Psoas muscle (tissue), 8 donors: ENCODE results near the gene SLC9A5. TPM values are rescaled to one million over a fixed set of nuclear protein-coding genes. Genes with fewer than 3 reads are reported as not detected.

ENCODE experiments used
- ATAC-seq, 4 donors: fragments of 200-7000 bp; cut with Tn5 transposase; one replicate each; pipeline ENCODE4 v1.9.1; 2020; ENCODE audit warnings: moderate library complexity in 3 of 4, mild to moderate bottlenecking in 2 of 4
- DNase-seq, 2 donors: peaks; one replicate each; pipeline ENCODE4 v3.0.0-alpha.2; 2020
- H3K27ac ChIP-seq: fragments of 200-600 bp; one replicate; pipeline ENCODE4 v1.8.0; 2022
- H3K27me3 ChIP-seq, 3 donors: fragments of 200-600 bp in 1 of 3; one replicate each; pipeline versions ENCODE4 v1.6.1 to v1.8.0; 2013 to 2022; ENCODE audit warnings: low read length in 2 of 3, mild to moderate bottlenecking in 2 of 3, moderate library complexity in 1 of 3; ENCODE audit not compliant: insufficient read depth in 3 of 3
- H3K36me3 ChIP-seq, 2 donors: fragments of 200-600 bp in 1 of 2; one replicate each; pipeline versions ENCODE4 v1.6.1 to v1.8.0; 2013 to 2022; ENCODE audit warnings: low read depth in 1 of 2, mild to moderate bottlenecking in 1 of 2, moderate library complexity in 1 of 2; ENCODE audit not compliant: insufficient read depth in 1 of 2
- H3K4me1 ChIP-seq: fragments of 200-600 bp; one replicate; pipeline ENCODE4 v1.8.0; 2022
- H3K4me3 ChIP-seq: fragments of 200-600 bp; one replicate; pipeline ENCODE4 v1.8.0; 2022; ENCODE audit warnings: mild to moderate bottlenecking
- H3K9me3 ChIP-seq: fragments of 200-600 bp; one replicate; pipeline ENCODE4 v1.8.0; 2022
- CTCF ChIP-seq: fragments of 200-600 bp; IDR thresholded peaks from one replicate; pipeline ENCODE4 v1.8.0; 2022; ENCODE audit warnings: antibody characterized with exemption
- WGBS, 3 donors: extraction: QIAGEN DNeasy Blood & Tissue Kit; methylation state at CpG; one replicate each; pipeline versions ENCODE4 v1.1.6 to v1.1.7; 2013; 5-methylcytosine and 5-hydroxymethylcytosine counted together
- intact Hi-C, 2 donors: fragments of 100-400 bp; cut with DNase I; formaldehyde crosslinking; loops; one replicate each; pipeline versions ENCODE4 v1.11.0 to v1.14.2; 2022
- polyA plus RNA-seq, 3 donors: library from polyadenylated mRNA; stranded (reverse); fragments of 200-250 nt; gene quantifications; one replicate each; pipeline ENCODE4 v1.2.3, GENCODE V29; 2013
- total RNA-seq, 4 donors: library from RNA; stranded (reverse); fragmentation: NEBNext Ultra II Directional in 2 of 4; extraction: Animal tissue kit (Norgen Biotek cat#: 25700) in 2 of 4; gene quantifications; one replicate each; pipeline versions ENCODE4 v1.2.1 to v1.2.4, GENCODE V29; 2021 to 2023
- donor health status: healthy with polysubstance abuse.
- donor health status: DM: no; HTN: no; CAD: no; lungs with moderate emphysema.
- donor health status: Bipolar disorder and iron deficiency.
- donor health status: healthy.
- donor health status: DM: yes; HTN: yes; CAD: no.
- donor health status: DM: no; HTN: no; CAD: no.
- donor health status: DM: no; HTN: no; CAD: no.
- donor health status: DM: yes; HTN: yes; CAD: no.

Gene SLC9A5
- total and polyA plus RNA-seq, 7 donors: 0.52 to 1.7 (median 1.1) TPM

GRCh38 chr16:67245674-67246080 is 3.1 kb upstream of the SLC9A5 start:
- intact Hi-C loops: no loop called here
- ATAC-seq (peak; percentile 5 to 16 (median 10)), DNase-seq (no peak)
- TF ChIP-seq CTCF: no peak
- H3K9me3 ChIP-seq: no peaks in the 10 kb centered on the region
- H3K4me3 ChIP-seq: peak overlapping the region; percentile 94
- 2 to 3% (median 3%) methylated on average over 8 of the region's 8 CpGs for WGBS, 3 donors
- H3K27ac ChIP-seq: peak overlapping the region; percentile 99
- H3K36me3 ChIP-seq: no peaks in the 10 kb centered on the region
- peaks cover 56% of the 10 kb centered on the region for H3K4me1 ChIP-seq
- H3K27me3 ChIP-seq: no peaks in the 10 kb centered on the region

- H3K36me3 ChIP-seq: no peaks in the 10 kb centered on the region
- H3K27ac ChIP-seq: peak overlapping the region; percentile 99
- intact Hi-C loops: no loop called here
- H3K4me3 ChIP-seq: peak overlapping the region; percentile 94
- DNase-seq: peak; percentile 83 to 91
- peaks cover 51% of the 10 kb centered on the region for H3K4me1 ChIP-seq
- TF ChIP-seq CTCF: peak; percentile 33
- H3K27me3 ChIP-seq: no peaks in the 10 kb centered on the region
- peak; percentile 33 to 58 (median 44) for ATAC-seq
- 0% methylated on average over 38 to 48 of the region's 48 CpGs for WGBS, 3 donors
- H3K9me3 ChIP-seq: no peaks in the 10 kb centered on the region
Measured at GRCh38 chr16:67246081-67246755, 2.6 kb upstream of the SLC9A5 start.

- TF ChIP-seq CTCF: no peak
- ATAC-seq (peak; percentile 8 to 30 (median 10)), DNase-seq (no peak)
- H3K27me3 ChIP-seq: no peaks in the 10 kb centered on the region
- H3K4me3 ChIP-seq: peak overlapping the region; percentile 94
- WGBS, 3 donors: 0 to 1% (median 0%) methylated on average over 20 to 26 of the region's 26 CpGs
- peaks cover 45% of the 10 kb centered on the region for H3K4me1 ChIP-seq
- intact Hi-C loops: no loop called here
- no peaks in the 10 kb centered on the region for H3K36me3 ChIP-seq
- H3K9me3 ChIP-seq: no peaks in the 10 kb centered on the region
- peak overlapping the region; percentile 99 for H3K27ac ChIP-seq
Measured at GRCh38 chr16:67246756-67247191, 2.0 kb upstream of the SLC9A5 start.

GRCh38 chr16:67247192-67248072 is 1.3 kb upstream of the SLC9A5 start, which contains the start of gene FHOD1:
Gene FHOD1 (minus strand): TSS chr16:67247481. CDS start chr16:67247410, 71 bp downstream.
- peak; percentile 63 to 71 (median 70) for ATAC-seq
- peaks cover 38% of the 10 kb centered on the region for H3K4me1 ChIP-seq
- H3K27me3 ChIP-seq: no peaks in the 10 kb centered on the region
- no peaks in the 10 kb centered on the region for H3K9me3 ChIP-seq
- intact Hi-C loops: no loop called here
- 0% methylated on average over 53 to 60 of the region's 60 CpGs for WGBS, 3 donors
- TF ChIP-seq CTCF: no peak
- peak within 1 kb of the TSS; percentile 94 for H3K4me3 ChIP-seq
- DNase-seq: peak; percentile 98 to 99
- no peaks in the 10 kb centered on the region for H3K36me3 ChIP-seq
- peak within 1 kb of the TSS; percentile 99 for H3K27ac ChIP-seq
